Nephron progenitor cell (in vitro differentiated cells): ENCODE results near the gene MINDY4.
A peak's percentile ranks its signal among the peaks of the same experiment; 100 is the strongest.

Source experiments
- DNase-seq: peaks from one replicate; pipeline ENCODE4 v3.0.0; 2021
- H3K27ac Mint-ChIP-seq: 2 replicates; pipeline ENCODE4 v1.8.0; 2021; ENCODE audit warnings: mild to moderate bottlenecking, moderate library complexity, mixed read lengths
- H3K27me3 Mint-ChIP-seq: 2 replicates; pipeline ENCODE4 v1.8.0; 2021; ENCODE audit warnings: mild to moderate bottlenecking, low read depth, mixed read lengths; ENCODE audit not compliant: poor library complexity
- H3K36me3 Mint-ChIP-seq: 2 replicates; pipeline ENCODE4 v1.8.0; 2021; ENCODE audit warnings: low read depth, mixed read lengths
- H3K4me1 Mint-ChIP-seq: 2 replicates; pipeline ENCODE4 v1.8.0; 2021; ENCODE audit warnings: mixed read lengths
- H3K4me3 Mint-ChIP-seq: 2 replicates; pipeline ENCODE4 v1.8.0; 2021; ENCODE audit warnings: mild to moderate bottlenecking, moderate library complexity, mixed read lengths
- H3K9me3 Mint-ChIP-seq: 2 replicates; pipeline ENCODE4 v1.8.0; 2021; ENCODE audit warnings: mild to moderate bottlenecking, moderate library complexity, mixed read lengths
- CTCF ChIP-seq: fragments of 200-600 bp; sonication (generic); IDR thresholded peaks from 2 replicates; pipeline ENCODE4 v1.5.0; 2021; ENCODE audit warnings: antibody characterized with exemption

Gene MINDY4

GRCh38 chr7:30790356-30790755, 19.1 kb downstream of the MINDY4 start:
- TF ChIP-seq CTCF = no peak
- H3K27me3 Mint-ChIP-seq = no peaks in the 10 kb centered on the region
- H3K27ac Mint-ChIP-seq = no peak overlapping the region
- no peaks in the 10 kb centered on the region for H3K9me3 Mint-ChIP-seq
- DNase-seq = no peak
- peaks cover 30% of the 10 kb centered on the region for H3K36me3 Mint-ChIP-seq
- H3K4me3 Mint-ChIP-seq = no peak overlapping the region
- peaks cover 14% of the 10 kb centered on the region for H3K4me1 Mint-ChIP-seq

- Mint-ChIP-seq H3K4me3 (no peak overlapping the region), H3K27me3 (no peaks in the 10 kb centered on the region), H3K36me3 (peaks cover 23% of the 10 kb centered on the region), H3K4me1 (peaks cover 22% of the 10 kb centered on the region), H3K27ac (no peak overlapping the region), H3K9me3 (no peaks in the 10 kb centered on the region)
- TF ChIP-seq CTCF = no peak
- no peak for DNase-seq
Measured at GRCh38 chr7:30791114-30791513, 19.9 kb downstream of the MINDY4 start.

- Mint-ChIP-seq H3K4me1 (peaks cover 60% of the 10 kb centered on the region), H3K27ac (peak overlapping the region; percentile 58), H3K27me3 (no peaks in the 10 kb centered on the region), H3K9me3 (no peaks in the 10 kb centered on the region), H3K36me3 (peaks cover 12% of the 10 kb centered on the region), H3K4me3 (no peak overlapping the region)
- peak; percentile 36 for DNase-seq
- TF ChIP-seq CTCF = no peak
Measured at GRCh38 chr7:30795161-30795948, 24.1 kb downstream of the MINDY4 start.

GRCh38 chr7:30796105-30796869, 25.1 kb downstream of the MINDY4 start:
- peak overlapping the region; percentile 58 for H3K27ac Mint-ChIP-seq
- peaks cover 5% of the 10 kb centered on the region for H3K36me3 Mint-ChIP-seq

GRCh38 chr7:30797176-30798040, 26.2 kb downstream of the MINDY4 start:
- Mint-ChIP-seq H3K27me3 (no peaks in the 10 kb centered on the region), H3K4me3 (no peak overlapping the region), H3K4me1 (peaks cover 64% of the 10 kb centered on the region), H3K27ac (peak overlapping the region; percentile 68), H3K9me3 (no peaks in the 10 kb centered on the region), H3K36me3 (peaks cover 8% of the 10 kb centered on the region)
- no peak for DNase-seq
- no peak for TF ChIP-seq CTCF

More at GRCh38 chr7:30796105-30796869, 25.1 kb downstream of the MINDY4 start:
- Mint-ChIP-seq H3K9me3 (no peaks in the 10 kb centered on the region), H3K4me3 (no peak overlapping the region), H3K27me3 (no peaks in the 10 kb centered on the region), H3K4me1 (peaks cover 64% of the 10 kb centered on the region)
- TF ChIP-seq CTCF = no peak
- no peak for DNase-seq
